Measurements from ENCODE around the gene ATXN10. TPM values are rescaled to one million over a fixed set of nuclear protein-coding genes. Genes with fewer than 3 reads are reported as not detected.

The ATXN10 gene
- total and polyA plus RNA-seq, 2 donors (not counting 1 experiment from before 2014, with no cell fraction given) = 164 to 350 TPM

DNA sequence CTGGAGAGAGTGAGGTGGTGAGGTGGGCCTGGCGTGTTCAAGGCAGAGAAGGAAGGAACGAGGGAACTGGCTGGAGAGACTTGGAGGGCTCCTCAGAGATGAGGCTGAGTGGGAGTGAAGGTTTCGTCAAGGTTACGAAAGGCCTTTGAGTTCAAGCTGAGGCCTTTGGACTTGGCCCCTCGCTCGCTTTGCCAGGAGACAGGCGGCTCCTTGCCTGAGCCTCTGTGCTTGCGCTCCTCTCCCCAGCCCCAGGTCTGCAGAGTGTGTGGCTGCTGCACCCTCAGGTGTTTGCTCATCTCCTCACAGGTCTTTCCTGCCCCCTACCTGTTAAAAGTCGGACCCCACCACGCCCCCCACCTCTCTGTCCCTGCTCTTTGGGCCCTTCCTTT is 91.6 kb downstream of the ATXN10 start:
- no peak overlapping the region for H3K4me2 ChIP-seq (ENCODE audit: extremely low read depth, insufficient read depth, low read length)
- H3K27ac ChIP-seq (ENCODE audit: insufficient read depth, low read length) = no peak overlapping the region
- H3K27me3 ChIP-seq (ENCODE audit: control insufficient read depth, insufficient read depth, low read length) = no peaks in the 10 kb centered on the region
- no peak for TF ChIP-seq CTCF (conservative IDR thresholded peaks at IDR 0.05 in 1 of 2, IDR thresholded peaks at IDR 0.05 in 1 of 2; ENCODE audit: low read depth in 1 of 2, low read length in 2 of 2)
- TF ChIP-seq EZH2 (IDR thresholded peaks at IDR 0.05; ENCODE audit: low read length, missing control alignments) = no peak
- H3K36me3 ChIP-seq (ENCODE audit: control insufficient read depth, insufficient read depth, low read length) = no peaks in the 10 kb centered on the region
- H3K4me3 ChIP-seq (replicated peaks in 1 of 4; ENCODE audit: control extremely low read depth in 1 of 4, insufficient read depth in 1 of 4, low read depth in 3 of 4, low read length in 4 of 4) = no peak overlapping the region
- no peaks in the 10 kb centered on the region for H3K4me1 ChIP-seq (ENCODE audit: control insufficient read depth, extremely low read depth, insufficient read depth, low read length)
- no peaks in the 10 kb centered on the region for H4K20me1 ChIP-seq (ENCODE audit: control insufficient read depth, extremely low read depth, insufficient read depth, low read length)
- no peaks in the 10 kb centered on the region for H3K9me3 ChIP-seq (ENCODE audit: control insufficient read depth, insufficient read depth, low read depth, low read length)
- no peak for DNase-seq (ENCODE audit: low read depth in 2 of 2)
- H2AFZ ChIP-seq (ENCODE audit: low read length) = no peak overlapping the region
- no peak overlapping the region for H3K9ac ChIP-seq (ENCODE audit: insufficient read depth, low read length)
- no peaks in the 10 kb centered on the region for H3K79me2 ChIP-seq (ENCODE audit: control insufficient read depth, insufficient read depth, low read length)

GRCh38 chr22:45768490-45768889 is 96.9 kb downstream of the ATXN10 start:
- no peaks in the 10 kb centered on the region for H3K36me3 ChIP-seq (ENCODE audit: control insufficient read depth, insufficient read depth, low read length)
- H3K4me3 ChIP-seq (replicated peaks in 1 of 4; ENCODE audit: control extremely low read depth in 1 of 4, insufficient read depth in 1 of 4, low read depth in 3 of 4, low read length in 4 of 4) = no peak overlapping the region
- H4K20me1 ChIP-seq (ENCODE audit: control insufficient read depth, extremely low read depth, insufficient read depth, low read length) = no peaks in the 10 kb centered on the region
- H3K9ac ChIP-seq (ENCODE audit: insufficient read depth, low read length) = no peak overlapping the region
- no peaks in the 10 kb centered on the region for H3K9me3 ChIP-seq (ENCODE audit: control insufficient read depth, insufficient read depth, low read depth, low read length)
- no peak for DNase-seq (ENCODE audit: low read depth in 2 of 2)
- TF ChIP-seq EZH2 (IDR thresholded peaks at IDR 0.05; ENCODE audit: low read length, missing control alignments) (no peak), CTCF (conservative IDR thresholded peaks at IDR 0.05 in 1 of 2, IDR thresholded peaks at IDR 0.05 in 1 of 2; ENCODE audit: low read depth in 1 of 2, low read length in 2 of 2) (no peak)
- no peaks in the 10 kb centered on the region for H3K27me3 ChIP-seq (ENCODE audit: control insufficient read depth, insufficient read depth, low read length)
- no peak overlapping the region for H2AFZ ChIP-seq (ENCODE audit: low read length)
- no peak overlapping the region for H3K4me2 ChIP-seq (ENCODE audit: extremely low read depth, insufficient read depth, low read length)
- no peaks in the 10 kb centered on the region for H3K79me2 ChIP-seq (ENCODE audit: control insufficient read depth, insufficient read depth, low read length)
- no peak overlapping the region for H3K27ac ChIP-seq (ENCODE audit: insufficient read depth, low read length)
- H3K4me1 ChIP-seq (ENCODE audit: control insufficient read depth, extremely low read depth, insufficient read depth, low read length) = peaks cover 2% of the 10 kb centered on the region

- Histone ChIP-seq H3K9ac (ENCODE audit: insufficient read depth, low read length) (no peak overlapping the region), H3K9me3 (ENCODE audit: control insufficient read depth, insufficient read depth, low read depth, low read length) (no peaks in the 10 kb centered on the region), H2AFZ (ENCODE audit: low read length) (no peak overlapping the region), H3K4me2 (ENCODE audit: extremely low read depth, insufficient read depth, low read length) (no peak overlapping the region), H3K4me3 (replicated peaks in 1 of 4; ENCODE audit: control extremely low read depth in 1 of 4, insufficient read depth in 1 of 4, low read depth in 3 of 4, low read length in 4 of 4) (no peak overlapping the region), H3K36me3 (ENCODE audit: control insufficient read depth, insufficient read depth, low read length) (no peaks in the 10 kb centered on the region), H3K27me3 (ENCODE audit: control insufficient read depth, insufficient read depth, low read length) (no peaks in the 10 kb centered on the region), H3K4me1 (ENCODE audit: control insufficient read depth, extremely low read depth, insufficient read depth, low read length) (peaks cover 2% of the 10 kb centered on the region), H3K27ac (ENCODE audit: insufficient read depth, low read length) (no peak overlapping the region), H3K79me2 (ENCODE audit: control insufficient read depth, insufficient read depth, low read length) (peaks cover 4% of the 10 kb centered on the region), H4K20me1 (ENCODE audit: control insufficient read depth, extremely low read depth, insufficient read depth, low read length) (no peaks in the 10 kb centered on the region)
- DNase-seq (ENCODE audit: low read depth in 2 of 2) = peak in 1 of 2 donors; percentile 51
- TF ChIP-seq EZH2 (IDR thresholded peaks at IDR 0.05; ENCODE audit: low read length, missing control alignments) (no peak), CTCF (conservative IDR thresholded peaks at IDR 0.05 in 1 of 2, IDR thresholded peaks at IDR 0.05 in 1 of 2; ENCODE audit: low read depth in 1 of 2, low read length in 2 of 2) (no peak)
Measured at GRCh38 chr22:45769569-45770210, 98.1 kb downstream of the ATXN10 start.

All from fibroblast of lung (primary cell).